ENCODE results near the gene HUNK. TPM values are rescaled to one million over a fixed set of nuclear protein-coding genes. Genes with fewer than 3 reads are reported as not detected.

The HUNK gene
- total RNA-seq, 1 donor from 2014 or later: 0.51 TPM

GRCh38 chr21:31860851-31861250 is 12.0 kb upstream of the HUNK start:
- peaks cover 10% of the 10 kb centered on the region for H3K27me3 Mint-ChIP-seq
- intact Hi-C loops (cut with micrococcal nuclease): loop anchor here (10.0 kb wide), 1 partner anchor 704 kb away; no protein-coding TSS in a partner anchor
- no peaks in the 10 kb centered on the region for H3K4me1 Mint-ChIP-seq
- no peak for ATAC-seq (ENCODE audit: low read depth)
- ChIA-PET CTCF (interaction anchor here (1.4 kb wide), 1 partner anchor 280 kb away, joined by 3 read pairs; no protein-coding TSS in a partner anchor), POLR2A (no interaction called here)
- H3K27ac Mint-ChIP-seq: no peak overlapping the region
- no peaks in the 10 kb centered on the region for H3K36me3 Mint-ChIP-seq (ENCODE audit: low read depth)
- H3K4me3 Mint-ChIP-seq: no peak overlapping the region
- peaks cover 2% of the 10 kb centered on the region for H3K9me3 Mint-ChIP-seq
- no peak for TF ChIP-seq CTCF (IDR thresholded peaks at IDR 0.05)
- DNase-seq: no peak

- peaks cover 2% of the 10 kb centered on the region for H3K9me3 Mint-ChIP-seq
- DNase-seq: no peak
- no peak for TF ChIP-seq CTCF (IDR thresholded peaks at IDR 0.05)
- no peak for ATAC-seq (ENCODE audit: low read depth)
- H3K27ac Mint-ChIP-seq: no peak overlapping the region
- intact Hi-C loops (cut with micrococcal nuclease): loop anchor here (10.0 kb wide), 1 partner anchor 703 kb away; no protein-coding TSS in a partner anchor
- peaks cover 10% of the 10 kb centered on the region for H3K27me3 Mint-ChIP-seq
- ChIA-PET CTCF (no interaction called here), POLR2A (no interaction called here)
- no peaks in the 10 kb centered on the region for H3K4me1 Mint-ChIP-seq
- H3K36me3 Mint-ChIP-seq (ENCODE audit: low read depth): no peaks in the 10 kb centered on the region
- H3K4me3 Mint-ChIP-seq: no peak overlapping the region
Observed at GRCh38 chr21:31862078-31862477, 10.7 kb upstream of the HUNK start.

GRCh38 chr21:31865429-31865970 is 7.3 kb upstream of the HUNK start:
- Mint-ChIP-seq H3K27ac (no peak overlapping the region), H3K4me1 (peaks cover 2% of the 10 kb centered on the region), H3K4me3 (no peak overlapping the region), H3K36me3 (ENCODE audit: low read depth) (no peaks in the 10 kb centered on the region), H3K9me3 (peaks cover 2% of the 10 kb centered on the region), H3K27me3 (peaks cover 17% of the 10 kb centered on the region)
- ChIA-PET CTCF (interaction anchor here (0.6 to 1.6 kb wide), 4 partner anchors 8 to 910 kb away, joined by 3 to 5 read pairs (median 4); no protein-coding TSS in a partner anchor), POLR2A (no interaction called here)
- intact Hi-C loops (cut with micrococcal nuclease): loop anchor here (10.0 kb wide), 1 partner anchor 699 kb away; no protein-coding TSS in a partner anchor
- no peak for ATAC-seq (ENCODE audit: low read depth)
- no peak for TF ChIP-seq CTCF (IDR thresholded peaks at IDR 0.05)
- no peak for DNase-seq

GRCh38 chr21:31866077-31866511 is 6.7 kb upstream of the HUNK start:
- Mint-ChIP-seq H3K27me3 (peaks cover 15% of the 10 kb centered on the region), H3K4me3 (no peak overlapping the region), H3K36me3 (ENCODE audit: low read depth) (no peaks in the 10 kb centered on the region), H3K27ac (no peak overlapping the region), H3K4me1 (peaks cover 2% of the 10 kb centered on the region), H3K9me3 (no peaks in the 10 kb centered on the region)
- DNase-seq (peak; percentile 57), ATAC-seq (ENCODE audit: low read depth) (peak; percentile 80)
- peak; percentile 76 for TF ChIP-seq CTCF (IDR thresholded peaks at IDR 0.05)
- intact Hi-C loops (cut with micrococcal nuclease): loop anchor here (1.0 to 10.0 kb wide), 4 partner anchors 79 to 735 kb away; no protein-coding TSS in a partner anchor
- ChIA-PET CTCF (interaction anchor here (0.6 to 1.6 kb wide), 4 partner anchors 8 to 909 kb away, joined by 3 to 5 read pairs (median 4); no protein-coding TSS in a partner anchor), POLR2A (no interaction called here)

- Mint-ChIP-seq H3K27me3 (peaks cover 27% of the 10 kb centered on the region), H3K4me1 (peaks cover 8% of the 10 kb centered on the region), H3K36me3 (ENCODE audit: low read depth) (no peaks in the 10 kb centered on the region), H3K9me3 (no peaks in the 10 kb centered on the region), H3K4me3 (no peak overlapping the region), H3K27ac (no peak overlapping the region)
- no peak for ATAC-seq (ENCODE audit: low read depth)
- no peak for DNase-seq
- no peak for TF ChIP-seq CTCF (IDR thresholded peaks at IDR 0.05)
- intact Hi-C loops (cut with micrococcal nuclease): loop anchor here (10.0 kb wide), 1 partner anchor 695 kb away; no protein-coding TSS in a partner anchor
- ChIA-PET POLR2A (no interaction called here), CTCF (no interaction called here)
Observed at GRCh38 chr21:31869750-31870149, 3.1 kb upstream of the HUNK start.
